CD4-positive, alpha-beta T cell treated with Interleukin-12 subunit alpha and Interleukin-12 subunit beta, for 1 hour (primary cell): ENCODE results near the gene POLA2.
A peak's percentile ranks its signal among the peaks of the same experiment; 100 is the strongest.
"Not testable (repeated sequence)": the region's sequence is repeated elsewhere in the genome, so short reads cannot be mapped to it uniquely, and the experiment has no call there.

ENCODE experiments used
- DNase-seq: peaks from one replicate; pipeline ENCODE4 v3.0.0-alpha.2; 2020

Gene POLA2

GRCh38 chr11:65243797-65244196 lies 18.0 kb upstream of the POLA2 start:
- DNase-seq: no peak

GRCh38 chr11:65245046-65245445 lies 16.7 kb upstream of the POLA2 start:
- not testable (repeated sequence) for DNase-seq

DNA sequence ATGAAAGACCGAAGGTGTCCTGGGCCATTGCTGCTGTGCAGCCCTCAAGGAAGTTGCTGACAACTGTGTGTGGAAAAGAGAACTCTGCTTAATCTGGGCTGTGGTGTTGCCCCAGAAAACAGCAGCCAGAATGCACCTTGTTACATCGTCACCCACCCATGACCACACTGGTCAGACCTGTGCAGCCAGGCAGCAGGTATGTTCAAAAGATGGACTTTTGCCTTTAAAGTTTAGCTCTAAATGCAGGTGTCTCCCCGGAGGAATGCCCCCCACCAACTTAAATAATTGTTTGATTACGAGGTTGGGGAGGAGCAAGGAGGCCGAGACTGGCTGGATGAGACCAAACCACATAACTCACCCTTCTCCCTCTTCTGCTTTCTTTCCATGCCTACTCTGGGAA lies 15.3 kb upstream of the POLA2 start:
- no peak for DNase-seq

DNA sequence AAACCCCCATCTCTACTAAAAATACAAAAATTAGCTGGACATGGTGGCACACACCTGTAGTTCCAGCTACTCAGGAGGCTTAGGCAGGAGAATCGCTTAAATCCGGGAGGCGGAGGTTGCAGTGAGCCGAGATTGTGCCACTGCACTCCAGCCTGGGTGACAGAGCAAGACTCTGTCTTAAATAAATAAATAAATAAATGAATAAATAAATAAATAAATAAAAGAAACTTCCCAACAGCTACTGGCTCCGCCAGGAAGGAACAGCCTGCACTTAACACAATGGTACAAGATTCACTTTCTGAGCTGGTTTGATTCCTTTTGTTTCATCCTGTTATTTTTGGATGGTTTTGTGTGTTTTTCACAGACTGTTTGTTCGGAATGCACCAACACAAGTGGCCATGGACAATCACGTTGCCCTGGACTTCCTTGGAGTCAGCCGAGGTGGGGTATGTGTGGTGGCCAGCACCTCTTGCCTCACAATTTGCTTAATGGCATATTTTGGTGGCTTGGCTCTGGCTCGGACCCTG lies 13.5 kb upstream of the POLA2 start:
- not testable (repeated sequence) for DNase-seq

DNA sequence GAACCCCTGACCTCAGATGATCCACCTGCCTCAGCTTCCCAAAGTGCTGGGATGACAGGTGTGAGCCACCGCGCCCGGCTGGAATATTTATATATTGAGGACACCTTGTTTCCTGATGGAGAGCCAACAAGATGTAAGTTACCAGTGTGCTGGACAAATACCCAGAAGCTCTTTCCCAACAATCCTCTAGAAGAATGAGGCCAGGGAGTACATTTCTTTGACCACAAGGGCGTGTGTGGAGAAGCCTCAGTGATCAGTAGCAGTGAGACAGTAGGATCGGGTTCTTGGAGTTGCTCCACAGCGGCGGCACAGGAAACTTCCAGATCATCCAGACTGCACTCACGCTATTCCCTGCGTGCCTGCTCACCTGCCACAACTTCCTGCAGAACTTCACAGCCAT lies 10.3 kb upstream of the POLA2 start:
- DNase-seq: no peak

DNA sequence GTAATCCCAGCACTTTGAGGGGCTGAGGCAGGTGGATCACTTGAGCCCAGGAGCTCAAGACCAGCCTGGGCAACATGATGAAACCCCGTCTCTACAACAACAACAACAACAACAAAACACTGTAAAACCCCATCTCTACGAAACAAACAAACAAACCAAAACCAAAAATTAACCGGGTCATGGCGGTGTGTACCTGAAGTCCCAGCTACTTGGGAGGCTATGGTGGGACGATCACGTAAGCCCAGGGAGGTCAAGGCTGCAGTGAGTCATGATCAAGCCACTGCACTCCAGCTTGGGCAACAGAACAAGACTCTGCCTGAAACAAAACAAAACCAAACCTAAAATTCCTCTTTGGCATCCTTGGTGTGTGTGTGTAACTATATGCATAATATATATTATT lies 7.0 kb upstream of the POLA2 start:
- no peak for DNase-seq

DNA sequence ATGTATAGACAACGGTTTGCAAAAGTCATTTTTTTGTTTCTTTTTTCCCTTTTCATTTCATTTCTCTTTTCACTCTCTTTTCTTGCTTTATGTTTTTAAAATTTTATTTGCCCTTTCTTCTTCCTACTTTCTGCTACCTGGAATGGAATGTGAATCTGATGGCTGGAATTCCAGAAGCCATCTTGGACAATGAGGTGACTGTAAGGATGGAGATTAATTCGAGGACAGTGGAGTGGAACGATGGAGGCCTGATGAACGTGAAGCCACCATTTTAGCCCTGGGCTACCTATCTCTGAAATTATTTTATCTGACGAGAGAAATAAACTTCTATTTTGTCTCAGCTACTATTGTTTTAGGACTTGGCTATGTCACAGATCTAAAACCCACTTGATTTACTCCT lies 2.8 kb upstream of the POLA2 start:
- no peak for DNase-seq

DNA sequence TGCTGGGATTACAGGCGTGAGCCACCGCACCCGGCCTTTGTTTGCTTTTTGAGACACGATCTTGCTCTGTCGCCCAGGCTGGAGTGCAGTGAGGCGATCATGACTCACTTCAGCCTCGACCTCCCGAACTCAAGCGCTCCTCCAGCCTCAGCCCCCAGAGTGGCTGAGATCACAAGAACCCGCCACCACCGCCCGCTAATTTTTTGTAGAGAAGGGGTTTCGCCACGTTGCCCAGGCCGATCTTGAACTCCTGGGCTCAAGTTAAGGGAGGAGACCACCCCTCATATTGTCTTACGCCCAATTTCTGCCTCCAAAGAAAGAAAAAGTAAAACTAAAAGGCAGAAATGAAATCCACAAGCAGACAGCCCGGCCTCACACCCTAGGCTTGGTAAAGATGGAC lies 1.5 kb upstream of the POLA2 start:
- DNase-seq: no peak

DNA sequence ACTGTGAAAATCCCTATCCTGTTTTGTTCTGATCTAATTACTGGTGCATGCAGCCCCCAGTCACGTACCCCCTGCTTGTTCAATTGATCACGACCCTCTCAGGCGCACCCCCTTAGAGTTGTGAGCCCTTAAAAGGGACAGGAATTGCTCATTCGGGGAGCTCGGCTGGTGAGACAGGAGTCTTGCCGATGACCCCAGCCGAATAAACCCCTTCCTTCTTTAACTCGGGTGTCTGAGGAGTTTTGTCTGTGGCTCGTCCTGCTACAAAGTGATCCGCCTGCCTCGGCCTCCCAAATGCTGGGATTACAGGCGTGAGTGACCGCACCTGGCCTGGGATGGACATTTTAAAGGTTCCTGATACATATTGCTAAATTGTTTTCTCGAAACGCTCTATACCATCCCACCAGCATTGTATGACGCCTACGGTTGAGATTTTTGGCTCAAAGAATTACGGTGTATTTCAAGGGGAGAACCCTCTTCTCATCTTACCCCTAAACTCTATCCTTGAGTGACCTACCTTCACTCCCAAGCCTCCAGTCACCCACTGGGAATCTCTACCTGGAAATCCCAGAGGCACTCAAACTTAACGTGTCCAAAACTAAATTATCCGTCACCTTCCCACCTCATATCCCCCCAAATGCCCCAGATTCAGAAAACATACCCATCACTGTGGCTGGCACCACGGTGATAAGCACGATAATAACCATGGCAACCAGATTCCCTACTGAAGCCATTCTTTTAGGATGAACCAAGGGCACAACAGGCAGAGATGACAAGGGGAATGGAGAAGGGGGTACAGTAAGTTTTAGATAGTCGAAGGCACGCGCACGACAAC lies 789 bp upstream of the POLA2 start:
- no peak for DNase-seq

- DNase-seq: peak; percentile 41
Measured at GRCh38 chr11:65262381-65262680, 569 bp downstream of the POLA2 start.

DNA sequence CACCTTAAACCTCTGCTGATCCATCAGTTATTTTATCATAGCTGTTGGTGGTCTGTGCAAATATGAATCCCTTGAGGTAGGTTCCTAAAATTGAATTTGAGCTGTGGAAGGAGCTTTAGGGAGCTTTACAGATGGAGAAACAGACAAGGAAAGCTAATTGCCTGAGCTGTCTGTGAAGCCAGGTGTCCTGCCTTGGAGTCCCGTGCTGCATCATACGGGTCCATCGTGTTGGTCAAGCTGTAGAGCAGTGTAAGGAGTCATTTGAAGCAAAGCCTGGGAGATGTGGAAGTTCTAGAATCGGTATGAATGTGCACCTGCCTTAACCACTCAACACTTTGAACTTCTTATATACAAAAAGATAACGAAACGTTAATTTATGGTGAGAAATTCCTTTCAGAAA lies 1.0 kb downstream of the POLA2 start:
- no peak for DNase-seq

GRCh38 chr11:65264747-65265146 lies 3.0 kb downstream of the POLA2 start:
- DNase-seq: not testable (repeated sequence)

- no peak for DNase-seq
Measured at GRCh38 chr11:65266210-65266609, 4.4 kb downstream of the POLA2 start.

- DNase-seq: peak; percentile 46
Measured at GRCh38 chr11:65274735-65275682, 13.2 kb downstream of the POLA2 start.

GRCh38 chr11:65275906-65276305 lies 14.1 kb downstream of the POLA2 start:
- DNase-seq: no peak

DNA sequence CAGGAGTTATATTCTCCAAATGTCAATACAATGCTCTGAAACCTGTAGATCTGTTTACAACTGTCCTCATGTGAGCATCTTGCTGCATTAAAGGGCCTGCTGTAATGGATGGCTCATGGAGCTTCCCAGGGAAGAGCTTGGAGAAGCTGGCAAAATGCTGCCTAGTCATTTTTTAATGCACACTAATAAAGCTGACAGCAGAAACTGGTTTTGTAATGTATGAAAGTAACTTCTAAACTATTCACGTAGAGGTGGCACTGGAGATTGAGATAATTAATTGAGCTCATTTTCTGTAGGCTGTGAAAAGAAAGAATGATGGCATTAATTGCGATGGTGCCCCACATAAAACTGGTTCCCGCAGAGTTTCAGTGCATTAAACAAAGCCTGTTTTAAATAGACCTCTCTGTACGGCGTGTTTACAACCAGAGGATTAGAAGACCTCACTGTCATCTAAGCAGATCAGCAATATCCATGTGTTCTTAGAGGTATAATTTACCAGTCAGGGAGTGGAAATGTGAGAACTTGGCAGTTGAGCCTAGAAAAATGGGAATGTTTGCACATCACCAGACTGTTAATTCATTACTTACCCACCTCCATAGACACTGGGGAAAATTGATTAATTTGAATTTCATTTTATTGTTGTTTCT lies 16.0 kb downstream of the POLA2 start:
- DNase-seq: no peak

- DNase-seq: no peak
Measured at GRCh38 chr11:65278356-65278755, 16.6 kb downstream of the POLA2 start.

DNA sequence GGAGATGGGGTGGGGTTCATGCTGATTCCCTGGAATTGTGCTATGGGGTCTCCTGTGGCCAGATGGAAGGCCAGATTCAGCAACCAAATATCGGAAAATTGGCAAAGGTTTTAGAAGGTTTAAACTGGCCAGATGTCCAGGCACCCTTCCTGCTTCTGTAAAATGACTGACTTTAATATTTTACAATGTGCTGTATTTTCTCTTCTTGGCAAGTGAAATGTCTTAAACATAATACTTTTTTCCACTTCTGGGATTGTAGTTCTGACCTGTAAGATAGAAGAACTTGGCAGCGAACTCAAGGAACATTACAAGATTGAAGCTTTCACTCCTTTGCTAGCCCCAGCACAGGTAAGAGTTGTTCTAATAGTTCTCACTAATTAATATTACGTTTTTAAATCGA lies 17.5 kb downstream of the POLA2 start:
- no peak for DNase-seq

- peak; percentile 46 for DNase-seq
Measured at GRCh38 chr11:65279741-65280440, 18.1 kb downstream of the POLA2 start.

- DNase-seq: no peak
Measured at GRCh38 chr11:65280646-65281045, 18.9 kb downstream of the POLA2 start.

DNA sequence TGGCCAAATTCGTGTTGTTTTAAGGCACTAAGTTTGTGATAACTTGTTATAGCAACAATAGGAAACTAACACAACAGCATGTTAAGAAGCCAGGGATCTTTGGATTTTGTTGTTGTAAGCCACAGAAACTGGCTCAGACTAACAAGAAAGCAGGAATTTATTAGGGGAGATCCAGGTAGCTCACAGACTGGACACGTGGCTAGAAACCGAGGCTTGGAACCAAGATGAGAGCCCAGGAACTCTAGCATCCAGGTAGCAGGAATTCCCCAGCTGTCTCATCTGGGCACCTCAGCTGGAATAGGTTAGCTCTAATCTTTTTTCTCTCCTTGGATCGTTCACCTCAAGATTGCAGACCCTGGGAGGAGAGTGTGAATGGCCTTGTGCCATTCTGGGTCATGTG lies 24.9 kb downstream of the POLA2 start:
- DNase-seq: no peak

DNA sequence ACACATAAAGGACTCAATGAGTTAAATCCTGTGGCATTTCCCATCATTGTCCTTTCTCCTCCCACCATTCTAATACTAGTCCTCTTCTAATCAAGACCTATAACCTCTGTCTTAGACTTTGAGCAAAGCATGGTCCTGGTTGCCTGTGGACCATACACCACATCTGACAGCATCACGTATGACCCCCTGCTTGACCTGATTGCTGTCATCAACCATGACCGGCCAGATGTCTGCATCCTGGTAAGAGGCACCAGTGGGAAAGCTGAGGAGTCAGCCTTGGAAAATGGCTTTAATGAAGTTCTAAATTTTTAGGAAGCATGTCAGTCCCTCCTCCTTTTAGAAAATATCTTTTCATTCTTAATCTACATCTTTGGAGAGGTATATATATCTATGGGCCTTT lies 25.8 kb downstream of the POLA2 start:
- DNase-seq: no peak
